HEK293 (cell line): Measurements from ENCODE around the gene TRA2B.
A peak's percentile ranks its signal among the peaks of the same experiment; 100 is the strongest.

Experiments
- CTCF ChIA-PET: fragments of 350-600 bp; formaldehyde crosslinking; extraction: SDS; loops from one replicate; lab custom pipeline; 2021; ENCODE audit warnings: antibody characterized with exemption; lab: Yijun Ruan, JAX
- POLR2A ChIA-PET: fragments of 300-600 bp; formaldehyde crosslinking; extraction: SDS; loops from one replicate; lab custom pipeline; 2020; ENCODE audit warnings: antibody characterized with exemption, inconsistent platforms; lab: Yijun Ruan, JAX
- H3K27ac ChIP-seq: fragments of 200-500 bp; sonication (Bioruptor generic); 2 replicates; pipeline ENCODE4 v1.5.1; 2014; ENCODE audit warnings: low read depth, low read length, control low read depth, inconsistent platforms; ENCODE audit errors: extremely low read depth
- H3K36me3 ChIP-seq, 2 experiments: fragments of 200-500 bp in 1 of 2; sonication (Bioruptor generic) in 1 of 2; 1 replicate in 1 of 2; 2 replicates in 1 of 2; pipeline ENCODE4 v1.5.1; 2014 to 2017; ENCODE audit warnings: inconsistent platforms in 2 of 2, low read length in 2 of 2; ENCODE audit not compliant: control insufficient read depth in 2 of 2, insufficient read depth in 1 of 2
- H3K4me1 ChIP-seq: fragments of 200-500 bp; sonication (Bioruptor generic); 2 replicates; pipeline ENCODE4 v1.5.1; 2014; ENCODE audit warnings: mild to moderate bottlenecking, low read length, inconsistent platforms; ENCODE audit not compliant: control insufficient read depth, insufficient read depth
- H3K4me3 ChIP-seq: 2 replicates; pipeline ENCODE4 v1.5.1; 2011; ENCODE audit warnings: low read depth, mild to moderate bottlenecking, control low read depth, low read length, moderate library complexity
- H3K9me3 ChIP-seq: fragments of 200-500 bp; sonication (Bioruptor generic); 2 replicates; pipeline ENCODE4 v1.5.1; 2014; ENCODE audit warnings: low read depth, low read length, inconsistent platforms; ENCODE audit not compliant: control insufficient read depth, insufficient read depth
- GLIS1 ChIP-seq: fragments of 450-650 bp; formaldehyde crosslinking; IDR thresholded peaks from 2 replicates; pipeline ENCODE4 v1.5.1; 2016; ENCODE audit warnings: missing biosample characterization, missing genetic modification characterization
- KLF16 ChIP-seq: fragments of 450-650 bp; formaldehyde crosslinking; IDR thresholded peaks from 2 replicates; pipeline ENCODE4 v1.5.1; 2017; ENCODE audit warnings: missing biosample characterization, missing genetic modification characterization
- OSR2 ChIP-seq: fragments of 450-650 bp; formaldehyde crosslinking; IDR thresholded peaks from 2 replicates; pipeline ENCODE4 v1.5.1; 2016; ENCODE audit warnings: missing biosample characterization, missing genetic modification characterization
- SP7 ChIP-seq: fragments of 450-650 bp; formaldehyde crosslinking; IDR thresholded peaks from 2 replicates; pipeline ENCODE4 v1.5.1; 2016; ENCODE audit warnings: missing biosample characterization, missing genetic modification characterization
- TRIM28 ChIP-seq: IDR thresholded peaks from 2 replicates; pipeline ENCODE4 v1.6.1; 2011; ENCODE audit warnings: low read length, control low read depth, borderline replicate concordance
- TSHZ1 ChIP-seq: fragments of 450-650 bp; formaldehyde crosslinking; IDR thresholded peaks from 2 replicates; pipeline ENCODE4 v1.5.1; 2016; ENCODE audit warnings: missing biosample characterization, missing genetic modification characterization, borderline replicate concordance
- ZBTB17 ChIP-seq: fragments of 450-650 bp; formaldehyde crosslinking; IDR thresholded peaks from 2 replicates; pipeline ENCODE4 v1.5.1; 2016; ENCODE audit warnings: missing biosample characterization, missing genetic modification characterization
- ZBTB20 ChIP-seq: fragments of 450-650 bp; formaldehyde crosslinking; IDR thresholded peaks from 2 replicates; pipeline ENCODE4 v1.5.1; 2016; ENCODE audit warnings: missing biosample characterization, missing genetic modification characterization
- ZBTB8A ChIP-seq: fragments of 450-650 bp; formaldehyde crosslinking; IDR thresholded peaks from 2 replicates; pipeline ENCODE4 v1.5.1; 2016; ENCODE audit warnings: missing biosample characterization, missing genetic modification characterization
- ZEB2 ChIP-seq: fragments of 450-650 bp; formaldehyde crosslinking; IDR thresholded peaks from 2 replicates; pipeline ENCODE4 v1.5.1; 2016; ENCODE audit warnings: missing biosample characterization, missing genetic modification characterization
- ZIC2 ChIP-seq: fragments of 450-650 bp; formaldehyde crosslinking; IDR thresholded peaks from 2 replicates; pipeline ENCODE4 v1.5.1; 2016; ENCODE audit warnings: missing biosample characterization, missing genetic modification characterization
- ZNF133 ChIP-seq: fragments of 450-650 bp; formaldehyde crosslinking; IDR thresholded peaks from 2 replicates; pipeline ENCODE4 v1.5.1; 2016; ENCODE audit warnings: missing biosample characterization, missing genetic modification characterization
- ZNF223 ChIP-seq: fragments of 450-650 bp; formaldehyde crosslinking; IDR thresholded peaks from 2 replicates; pipeline ENCODE4 v1.5.1; 2016; ENCODE audit warnings: missing biosample characterization, missing genetic modification characterization
- ZNF324 ChIP-seq: fragments of 450-650 bp; formaldehyde crosslinking; IDR thresholded peaks from 2 replicates; pipeline ENCODE4 v1.5.1; 2016; ENCODE audit warnings: missing biosample characterization, missing genetic modification characterization
- ZNF335 ChIP-seq: fragments of 450-650 bp; formaldehyde crosslinking; conservative IDR thresholded peaks from 2 replicates; pipeline ENCODE4 v1.5.1; 2016; ENCODE audit warnings: missing biosample characterization, missing genetic modification characterization
- ZNF350 ChIP-seq: fragments of 450-650 bp; formaldehyde crosslinking; IDR thresholded peaks from 2 replicates; pipeline ENCODE4 v1.5.0; 2017; ENCODE audit warnings: missing biosample characterization, mild to moderate bottlenecking, missing genetic modification characterization
- ZNF394 ChIP-seq: fragments of 450-650 bp; formaldehyde crosslinking; IDR thresholded peaks from 2 replicates; pipeline ENCODE4 v1.5.1; 2016; ENCODE audit warnings: missing biosample characterization, missing genetic modification characterization, mild to moderate bottlenecking, moderate library complexity, borderline replicate concordance
- ZNF549 ChIP-seq: fragments of 450-650 bp; IDR thresholded peaks from 2 replicates; pipeline ENCODE4 v1.5.1; 2018; ENCODE audit warnings: missing biosample characterization, missing genetic modification characterization, mild to moderate bottlenecking, inconsistent platforms, moderate library complexity
- ZNF560 ChIP-seq: fragments of 450-650 bp; formaldehyde crosslinking; IDR thresholded peaks from 2 replicates; pipeline ENCODE4 v1.5.1; 2017; ENCODE audit warnings: missing biosample characterization, missing genetic modification characterization, borderline replicate concordance
- ZNF600 ChIP-seq: fragments of 450-650 bp; formaldehyde crosslinking; IDR thresholded peaks from 2 replicates; pipeline ENCODE4 v1.5.1; 2016; ENCODE audit warnings: missing biosample characterization, missing genetic modification characterization
- ZNF654 ChIP-seq: fragments of 450-650 bp; formaldehyde crosslinking; IDR thresholded peaks from 2 replicates; pipeline ENCODE4 v1.5.1; 2016; ENCODE audit warnings: low read depth, missing biosample characterization, missing genetic modification characterization
- ZNF660 ChIP-seq: fragments of 450-650 bp; IDR thresholded peaks from 2 replicates; pipeline ENCODE4 v1.5.1; 2018; ENCODE audit warnings: missing biosample characterization, mild to moderate bottlenecking, missing genetic modification characterization
- ZNF768 ChIP-seq: fragments of 450-650 bp; formaldehyde crosslinking; IDR thresholded peaks from 2 replicates; pipeline ENCODE4 v1.5.1; 2018; ENCODE audit warnings: missing biosample characterization, mild to moderate bottlenecking, missing genetic modification characterization
- ZNF776 ChIP-seq: fragments of 450-650 bp; formaldehyde crosslinking; IDR thresholded peaks from 2 replicates; pipeline ENCODE4 v1.5.0; 2017; ENCODE audit warnings: missing biosample characterization, missing genetic modification characterization, borderline replicate concordance
- ZSCAN16 ChIP-seq: fragments of 450-650 bp; formaldehyde crosslinking; IDR thresholded peaks from 2 replicates; pipeline ENCODE4 v1.5.1; 2016; ENCODE audit warnings: missing biosample characterization, missing genetic modification characterization
- TF ChIP-seq, protein P1 (sequence below): fragments of 450-650 bp; formaldehyde crosslinking; IDR thresholded peaks from 2 replicates; pipeline ENCODE4 v1.5.1; 2017; ENCODE audit warnings: missing biosample characterization, missing genetic modification characterization
- TF ChIP-seq, protein P2 (sequence below): fragments of 450-650 bp; formaldehyde crosslinking; IDR thresholded peaks from 2 replicates; pipeline ENCODE4 v1.5.1; 2016; ENCODE audit warnings: missing biosample characterization, missing genetic modification characterization
- TF ChIP-seq, protein P3 (sequence below): fragments of 450-650 bp; formaldehyde crosslinking; optimal IDR thresholded peaks from 2 replicates; pipeline ENCODE3; 2016; ENCODE audit warnings: missing biosample characterization, mild to moderate bottlenecking, missing genetic modification characterization

TRA2B gene

GRCh38 chr3:185942907-185943759 is 5.3 kb upstream of the TRA2B start:
- POLR2A ChIA-PET: interaction anchor here (1.0 kb wide), 1 partner anchor 11 kb away, joined by 3 read pairs; no protein-coding TSS in a partner anchor
- Histone ChIP-seq H3K9me3 (no peaks in the 10 kb centered on the region), H3K36me3 (no peaks in the 10 kb centered on the region), H3K4me1 (no peaks in the 10 kb centered on the region), H3K4me3 (no peak overlapping the region)
- TF ChIP-seq ZNF654 (tag by site-specific recombination) (peak; percentile 40), ZNF394 (tag by site-specific recombination) (peak; percentile 55; the same call in 1 of the 2 replicates), ZNF560 (tag by site-specific recombination) (no peak), ZNF660 (peak; percentile 83), ZIC2 (tag by site-specific recombination) (peak; percentile 59), TRIM28 (0 out of 2 replicates have a peak, but pooled peaks have one; percentile 32), OSR2 (tag by site-specific recombination) (peak; percentile 99), ZNF223 (tag by site-specific recombination) (no peak), ZNF133 (tag by site-specific recombination) (no peak), ZEB2 (tag by site-specific recombination) (0 out of 2 replicates have a peak, but pooled peaks have one; percentile 22), ZBTB20 (tag by site-specific recombination) (no peak), SP7 (peak; percentile 50), KLF16 (no peak), ZNF600 (tag by site-specific recombination) (peak; percentile 63), GLIS1 (tag by site-specific recombination) (peak; percentile 63), ZSCAN16 (tag by site-specific recombination) (no peak), ZBTB17 (tag by site-specific recombination) (peak; percentile 73), ZNF335 (tag by site-specific recombination) (peak; percentile 53), ZNF768 (tag by site-specific recombination) (no peak), ZBTB8A (tag by site-specific recombination) (no peak)
- TF ChIP-seq, protein P1, sequence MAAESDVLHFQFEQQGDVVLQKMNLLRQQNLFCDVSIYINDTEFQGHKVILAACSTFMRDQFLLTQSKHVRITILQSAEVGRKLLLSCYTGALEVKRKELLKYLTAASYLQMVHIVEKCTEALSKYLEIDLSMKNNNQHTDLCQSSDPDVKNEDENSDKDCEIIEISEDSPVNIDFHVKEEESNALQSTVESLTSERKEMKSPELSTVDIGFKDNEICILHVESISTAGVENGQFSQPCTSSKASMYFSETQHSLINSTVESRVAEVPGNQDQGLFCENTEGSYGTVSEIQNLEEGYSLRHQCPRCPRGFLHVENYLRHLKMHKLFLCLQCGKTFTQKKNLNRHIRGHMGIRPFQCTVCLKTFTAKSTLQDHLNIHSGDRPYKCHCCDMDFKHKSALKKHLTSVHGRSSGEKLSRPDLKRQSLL (tag by site-specific recombination): peak; percentile 63
- TF ChIP-seq, protein P2, sequence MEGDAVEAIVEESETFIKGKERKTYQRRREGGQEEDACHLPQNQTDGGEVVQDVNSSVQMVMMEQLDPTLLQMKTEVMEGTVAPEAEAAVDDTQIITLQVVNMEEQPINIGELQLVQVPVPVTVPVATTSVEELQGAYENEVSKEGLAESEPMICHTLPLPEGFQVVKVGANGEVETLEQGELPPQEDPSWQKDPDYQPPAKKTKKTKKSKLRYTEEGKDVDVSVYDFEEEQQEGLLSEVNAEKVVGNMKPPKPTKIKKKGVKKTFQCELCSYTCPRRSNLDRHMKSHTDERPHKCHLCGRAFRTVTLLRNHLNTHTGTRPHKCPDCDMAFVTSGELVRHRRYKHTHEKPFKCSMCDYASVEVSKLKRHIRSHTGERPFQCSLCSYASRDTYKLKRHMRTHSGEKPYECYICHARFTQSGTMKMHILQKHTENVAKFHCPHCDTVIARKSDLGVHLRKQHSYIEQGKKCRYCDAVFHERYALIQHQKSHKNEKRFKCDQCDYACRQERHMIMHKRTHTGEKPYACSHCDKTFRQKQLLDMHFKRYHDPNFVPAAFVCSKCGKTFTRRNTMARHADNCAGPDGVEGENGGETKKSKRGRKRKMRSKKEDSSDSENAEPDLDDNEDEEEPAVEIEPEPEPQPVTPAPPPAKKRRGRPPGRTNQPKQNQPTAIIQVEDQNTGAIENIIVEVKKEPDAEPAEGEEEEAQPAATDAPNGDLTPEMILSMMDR (tag by site-specific recombination): peak; percentile 44; the same call in 1 of the 2 replicates
- TF ChIP-seq, all 188 proteins: peak for 14
- no peak overlapping the region for H3K27ac ChIP-seq
- CTCF ChIA-PET: interaction anchor here (0.5 to 4.1 kb wide), 57 partner anchors 11 to 1272 kb away, joined by 3 to 93 read pairs (median 4); partner anchors contain the start of gene CRYGS

GRCh38 chr3:185942396-185942795 is 4.6 kb upstream of the TRA2B start:
- Histone ChIP-seq H3K9me3 (no peaks in the 10 kb centered on the region), H3K4me1 (no peaks in the 10 kb centered on the region), H3K27ac (no peak overlapping the region), H3K4me3 (no peak overlapping the region), H3K36me3 (no peaks in the 10 kb centered on the region)
- ChIA-PET POLR2A (no interaction called here), CTCF (interaction anchor here (0.5 to 4.1 kb wide), 10 partner anchors 13 to 1273 kb away, joined by 3 to 93 read pairs (median 6); no protein-coding TSS in a partner anchor)
- no peak for TF ChIP-seq ZNF776 (tag by site-specific recombination)
- TF ChIP-seq, protein P3, sequence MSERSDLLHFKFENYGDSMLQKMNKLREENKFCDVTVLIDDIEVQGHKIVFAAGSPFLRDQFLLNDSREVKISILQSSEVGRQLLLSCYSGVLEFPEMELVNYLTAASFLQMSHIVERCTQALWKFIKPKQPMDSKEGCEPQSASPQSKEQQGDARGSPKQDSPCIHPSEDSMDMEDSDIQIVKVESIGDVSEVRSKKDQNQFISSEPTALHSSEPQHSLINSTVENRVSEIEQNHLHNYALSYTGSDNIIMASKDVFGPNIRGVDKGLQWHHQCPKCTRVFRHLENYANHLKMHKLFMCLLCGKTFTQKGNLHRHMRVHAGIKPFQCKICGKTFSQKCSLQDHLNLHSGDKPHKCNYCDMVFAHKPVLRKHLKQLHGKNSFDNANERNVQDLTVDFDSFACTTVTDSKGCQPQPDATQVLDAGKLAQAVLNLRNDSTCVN (tag by site-specific recombination): no peak
- no peak for TF ChIP-seq TSHZ1 (tag by site-specific recombination)
- no peak for TF ChIP-seq ZNF549 (tag by site-specific recombination)
- TF ChIP-seq ZNF324 (tag by site-specific recombination): no peak
- TF ChIP-seq ZNF335 (tag by site-specific recombination): no peak
- TF ChIP-seq ZNF350 (tag by site-specific recombination): no peak
